WTC11 (cell line): ENCODE results near the gene CST1. TPM values are rescaled to one million over a fixed set of nuclear protein-coding genes. Genes with fewer than 3 reads are reported as not detected.

Experiments
- ARID4B ChIP-seq: sonication (generic); formaldehyde crosslinking; IDR thresholded peaks from 2 replicates; pipeline ENCODE4 v1.8.0; 2023; ENCODE audit warnings: missing genetic modification reagents, mild to moderate bottlenecking, borderline replicate concordance
- E2F1 ChIP-seq: sonication (generic); formaldehyde crosslinking; IDR thresholded peaks from 2 replicates; pipeline ENCODE4 v1.8.0; 2022; ENCODE audit warnings: mild to moderate bottlenecking, missing genetic modification reagents
- FOXJ3 ChIP-seq: sonication (generic); formaldehyde crosslinking; IDR thresholded peaks from 2 replicates; pipeline ENCODE4 v1.9.0; 2021; ENCODE audit warnings: missing genetic modification reagents, mild to moderate bottlenecking, borderline replicate concordance
- FOXP4 ChIP-seq: sonication (generic); formaldehyde crosslinking; IDR thresholded peaks from 2 replicates; pipeline ENCODE4 v1.8.0; 2022; ENCODE audit warnings: mild to moderate bottlenecking, missing genetic modification reagents
- GABPB1 ChIP-seq: sonication (generic); formaldehyde crosslinking; IDR thresholded peaks from 2 replicates; pipeline ENCODE4 v1.8.1; 2023; ENCODE audit warnings: mild to moderate bottlenecking, missing genetic modification reagents
- RELA ChIP-seq: sonication (generic); formaldehyde crosslinking; IDR thresholded peaks from 2 replicates; pipeline ENCODE4 v1.8.1; 2022; ENCODE audit warnings: missing genetic modification reagents, mild to moderate bottlenecking, borderline replicate concordance
- SOX15 ChIP-seq: fragments of 250-450 bp; sonication (Bioruptor Pico); IDR thresholded peaks from 2 replicates; pipeline ENCODE4 v1.9.0; 2021; ENCODE audit warnings: mild to moderate bottlenecking
- STAT6 ChIP-seq: sonication (generic); formaldehyde crosslinking; conservative IDR thresholded peaks from 2 replicates; pipeline ENCODE4 v1.8.1; 2023; ENCODE audit warnings: mild to moderate bottlenecking, low read depth, missing genetic modification reagents, moderate library complexity
- ZNF425 ChIP-seq: fragments of 250-450 bp; sonication (Bioruptor Pico); conservative IDR thresholded peaks from 2 replicates; pipeline ENCODE4 v1.9.0; 2021; ENCODE audit warnings: mild to moderate bottlenecking
- total RNA-seq: library from RNA; stranded (reverse); gene quantifications from 3 replicates; pipeline ENCODE4 v1.2.3, GENCODE V29; 2021

Gene CST1
- total RNA-seq, 1 experiment from 2014 or later, result 4.5 TPM

- TF ChIP-seq ZNF425, result no peak
- no peak for TF ChIP-seq ARID4B (CRISPR knock-in tag)
- TF ChIP-seq E2F1 (CRISPR knock-in tag), result no peak
- TF ChIP-seq FOXP4 (CRISPR knock-in tag), result no peak
- TF ChIP-seq STAT6 (CRISPR knock-in tag), result no peak
- TF ChIP-seq GABPB1 (CRISPR knock-in tag), result no peak
- TF ChIP-seq FOXJ3 (CRISPR knock-in tag), result no peak
- no peak for TF ChIP-seq SOX15 (CRISPR knock-in tag)
- TF ChIP-seq RELA, result no peak
These were observed 52.8 kb downstream of the CST1 start (continued) for GRCh38 chr20:23697947-23698346.

Other genes with a start within 250 kb of the CST1 start
- gene CST9L, start 182.5 kb downstream of the CST1 start, total RNA-seq, result not detected in 3 replicates
- gene CST9, start 145.0 kb downstream of the CST1 start, total RNA-seq, result not detected in 3 replicates
- 52.1 to 68.5 TPM (median 60.8 TPM) in 3 replicates for gene CST3, start 113.0 kb downstream of the CST1 start, total RNA-seq
- gene CST4, start 61.9 kb downstream of the CST1 start, total RNA-seq, result not detected in 3 replicates
- not detected in 3 replicates for gene CST2, start 75.8 kb upstream of the CST1 start, total RNA-seq
- not detected in 3 replicates for gene CST5, start 128.8 kb upstream of the CST1 start, total RNA-seq
- gene GGTLC1, start 237.8 kb upstream of the CST1 start, total RNA-seq, result not detected in 3 replicates